ENCODE data around the gene PDPR. TPM values are rescaled to one million over a fixed set of nuclear protein-coding genes. Genes with fewer than 3 reads are reported as not detected.
"Not testable (repeated sequence)": the region's sequence is repeated elsewhere in the genome, so short reads cannot be mapped to it uniquely, and the experiment has no call there.

The PDPR gene
- total and polyA plus RNA-seq, 2 of the 8 experiments (the other 6 are each of a cell fraction or from before 2014, with no cell fraction given), result 40.2 to 43.1 TPM

DNA sequence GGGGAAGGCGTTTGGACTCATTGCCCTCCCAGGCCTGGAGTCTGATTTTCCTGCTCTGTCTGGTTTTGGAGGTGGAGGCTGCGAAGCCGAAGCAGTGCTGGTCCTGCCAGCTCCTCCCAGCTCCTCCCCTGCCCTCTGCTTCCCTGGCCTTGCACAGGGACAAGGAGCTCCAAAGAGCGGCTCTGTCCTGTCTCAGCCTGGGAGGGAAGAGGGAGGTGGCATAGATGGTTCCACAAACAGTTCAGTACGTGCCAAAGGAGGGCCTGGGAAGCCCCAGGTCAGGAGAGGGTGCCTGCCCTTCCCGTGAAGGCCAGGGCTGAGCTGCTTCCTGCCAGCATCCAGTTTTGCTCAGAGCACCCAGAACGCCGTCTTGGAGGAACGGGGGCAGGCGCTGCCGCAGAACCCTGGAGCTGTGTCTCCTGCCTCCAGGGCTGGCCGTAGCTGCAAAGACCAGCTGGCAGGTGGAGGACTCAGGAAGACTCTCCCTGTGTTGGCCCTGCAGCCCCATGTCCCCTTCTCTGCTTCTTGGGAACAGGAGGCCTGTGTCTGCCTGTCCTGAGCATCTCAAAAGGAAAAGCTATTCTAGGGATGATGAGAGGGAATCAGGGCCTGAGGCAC lies 82.7 kb downstream of the PDPR start:
- 97% methylated on average over 5 of the region's 12 CpGs; no CpG with 5 or more reads in 1 of the 2 experiments for WGBS, 2 experiments (ENCODE audit: extremely low coverage in 1 of 2, insufficient coverage in 1 of 2, insufficient read length in 1 of 2, insufficient replicate concordance in 2 of 2, low coverage in 1 of 2, low lambda C conversion rate in 2 of 2, missing lambda C conversion rate in 1 of 2)
- H3K56ac ChIP-seq (replicated peaks; ENCODE audit: insufficient read length, low read depth, low read length); H3K4me2 ChIP-seq (ENCODE audit: insufficient read depth in 1 of 2, low read depth in 2 of 2, low read length in 2 of 2); H4K20me1 ChIP-seq (replicated peaks in 1 of 2; ENCODE audit: control insufficient read depth in 1 of 2, insufficient read depth in 2 of 2, low read length in 2 of 2); H3K23me2 ChIP-seq (ENCODE audit: low read depth, low read length); POLR2A ChIA-PET (ENCODE audit: partially characterized antibody); H3K4ac ChIP-seq (replicated peaks; ENCODE audit: insufficient read length, low read depth, low read length); H2BK120ac ChIP-seq (replicated peaks; ENCODE audit: low read depth, low read length); H2AFZ ChIP-seq (ENCODE audit: low read length); FAIRE-seq; H2AK5ac ChIP-seq (ENCODE audit: low read depth, low read length); H3K79me1 ChIP-seq (ENCODE audit: low read depth, low read length); H3K9me3 ChIP-seq (ENCODE audit: insufficient read depth in 2 of 2, low read depth in 1 of 2, low read length in 1 of 2); H3K9ac ChIP-seq (replicated peaks in 1 of 4; ENCODE audit: extremely low read depth in 1 of 4, low read depth in 3 of 4, low read length in 3 of 4); H4K8ac ChIP-seq (ENCODE audit: extremely low read depth, insufficient read depth, low read length); H3K27ac ChIP-seq (ENCODE audit: low read depth, low read length); H3K4me3 ChIP-seq (ENCODE audit: extremely low read depth in 1 of 4, insufficient read depth in 2 of 4, low read depth in 3 of 4, low read length in 4 of 4); DNase-seq (ENCODE audit: low read depth in 1 of 2, low spot score in 2 of 2); H2BK20ac ChIP-seq (ENCODE audit: low read length); H2BK5ac ChIP-seq (ENCODE audit: low read depth, low read length); H3K4me1 ChIP-seq (replicated peaks in 1 of 4; ENCODE audit: control insufficient read depth in 3 of 4, insufficient read depth in 4 of 4, low read length in 3 of 4); H3K79me2 ChIP-seq (ENCODE audit: control insufficient read depth in 1 of 2, insufficient read depth in 2 of 2, low read length in 2 of 2); H3K36me3 ChIP-seq (ENCODE audit: control insufficient read depth in 2 of 4, insufficient read depth in 4 of 4, low read length in 3 of 4); H2BK15ac ChIP-seq (ENCODE audit: low read length); CTCF ChIA-PET (ENCODE audit: partially characterized antibody); H4K91ac ChIP-seq (replicated peaks; ENCODE audit: insufficient read length, low read length); H2BK12ac ChIP-seq (ENCODE audit: low read depth, low read length); H3K27me3 ChIP-seq (replicated peaks in 1 of 4; ENCODE audit: control insufficient read depth in 3 of 4, extremely low read depth in 1 of 4, insufficient read depth in 3 of 4, low read length in 3 of 4); H3K18ac ChIP-seq (ENCODE audit: extremely low read depth, low read length); H3K14ac ChIP-seq (ENCODE audit: insufficient read length); H3K23ac ChIP-seq (ENCODE audit: insufficient read length); H4K5ac ChIP-seq (ENCODE audit: insufficient read length, low read depth, low read length): not testable (repeated sequence)

DNA sequence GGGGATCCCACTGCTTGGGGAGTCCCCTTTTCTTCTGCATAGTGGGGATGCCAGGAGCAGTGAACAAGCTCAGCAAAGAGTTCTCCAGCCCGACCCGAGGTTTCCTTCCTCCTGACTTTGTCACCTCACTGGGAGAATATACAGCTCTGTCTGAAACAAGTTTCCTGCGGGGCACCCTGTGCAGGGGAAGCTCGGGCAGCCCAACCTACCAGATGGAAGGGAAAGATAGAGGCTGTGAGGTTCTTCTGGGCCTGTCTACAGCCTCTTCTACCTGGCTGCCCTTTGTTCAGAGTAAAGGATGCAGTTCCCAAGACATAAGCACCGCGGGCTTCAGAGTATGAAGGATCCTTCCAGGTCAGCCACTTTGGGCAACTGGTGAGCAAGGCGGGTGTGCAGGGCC lies 83.5 kb downstream of the PDPR start:
- H4K8ac ChIP-seq (ENCODE audit: extremely low read depth, insufficient read depth, low read length); DNase-seq (ENCODE audit: low read depth in 1 of 2, low spot score in 2 of 2); POLR2A ChIA-PET (ENCODE audit: partially characterized antibody); H3K18ac ChIP-seq (ENCODE audit: extremely low read depth, low read length); H3K79me2 ChIP-seq (ENCODE audit: control insufficient read depth in 1 of 2, insufficient read depth in 2 of 2, low read length in 2 of 2); H3K56ac ChIP-seq (replicated peaks; ENCODE audit: insufficient read length, low read depth, low read length); H2BK120ac ChIP-seq (replicated peaks; ENCODE audit: low read depth, low read length); H3K14ac ChIP-seq (ENCODE audit: insufficient read length); H4K20me1 ChIP-seq (replicated peaks in 1 of 2; ENCODE audit: control insufficient read depth in 1 of 2, insufficient read depth in 2 of 2, low read length in 2 of 2); H3K9ac ChIP-seq (replicated peaks in 1 of 4; ENCODE audit: extremely low read depth in 1 of 4, low read depth in 3 of 4, low read length in 3 of 4); H3K4me1 ChIP-seq (replicated peaks in 1 of 4; ENCODE audit: control insufficient read depth in 3 of 4, insufficient read depth in 4 of 4, low read length in 3 of 4); H3K36me3 ChIP-seq (ENCODE audit: control insufficient read depth in 2 of 4, insufficient read depth in 4 of 4, low read length in 3 of 4); CTCF ChIA-PET (ENCODE audit: partially characterized antibody); H3K23me2 ChIP-seq (ENCODE audit: low read depth, low read length); H2AK5ac ChIP-seq (ENCODE audit: low read depth, low read length); H3K27me3 ChIP-seq (replicated peaks in 1 of 4; ENCODE audit: control insufficient read depth in 3 of 4, extremely low read depth in 1 of 4, insufficient read depth in 3 of 4, low read length in 3 of 4); H3K4ac ChIP-seq (replicated peaks; ENCODE audit: insufficient read length, low read depth, low read length); H3K9me3 ChIP-seq (ENCODE audit: insufficient read depth in 2 of 2, low read depth in 1 of 2, low read length in 1 of 2); H2BK20ac ChIP-seq (ENCODE audit: low read length); H3K27ac ChIP-seq (ENCODE audit: low read depth, low read length); H3K23ac ChIP-seq (ENCODE audit: insufficient read length); H3K79me1 ChIP-seq (ENCODE audit: low read depth, low read length); H3K4me2 ChIP-seq (ENCODE audit: insufficient read depth in 1 of 2, low read depth in 2 of 2, low read length in 2 of 2); FAIRE-seq; H3K4me3 ChIP-seq (ENCODE audit: extremely low read depth in 1 of 4, insufficient read depth in 2 of 4, low read depth in 3 of 4, low read length in 4 of 4); H2AFZ ChIP-seq (ENCODE audit: low read length); H4K91ac ChIP-seq (replicated peaks; ENCODE audit: insufficient read length, low read length); H2BK12ac ChIP-seq (ENCODE audit: low read depth, low read length); H2BK5ac ChIP-seq (ENCODE audit: low read depth, low read length); H2BK15ac ChIP-seq (ENCODE audit: low read length); H4K5ac ChIP-seq (ENCODE audit: insufficient read length, low read depth, low read length): not testable (repeated sequence)
- 87% methylated on average over 7 of the region's 7 CpGs; no CpG with 5 or more reads in 1 of the 2 experiments for WGBS, 2 experiments (ENCODE audit: extremely low coverage in 1 of 2, insufficient coverage in 1 of 2, insufficient read length in 1 of 2, insufficient replicate concordance in 2 of 2, low coverage in 1 of 2, low lambda C conversion rate in 2 of 2, missing lambda C conversion rate in 1 of 2)
